GM19324 (cell line): ENCODE results near the gene GPC5.
"Not testable (repeated sequence)": the region's sequence is repeated elsewhere in the genome, so short reads cannot be mapped to it uniquely, and the experiment has no call there.

ENCODE experiments used
- ATAC-seq: cut with Tn5 transposase; IDR thresholded peaks from one replicate; pipeline ENCODE4 v1.9.1; 2021; ENCODE audit warnings: mild to moderate bottlenecking, moderate library complexity; ENCODE audit not compliant: unreplicated experiment, low FRiP score

GPC5 gene

GRCh38 chr13:91813253-91813652, 414.8 kb downstream of the GPC5 start:
- no peak for ATAC-seq

- ATAC-seq: no peak
These were observed 417.9 kb downstream of the GPC5 start for GRCh38 chr13:91816263-91816807.

GRCh38 chr13:91817250-91817649, 418.8 kb downstream of the GPC5 start:
- ATAC-seq: no peak

- no peak for ATAC-seq
These were observed 426.0 kb downstream of the GPC5 start for GRCh38 chr13:91824416-91824815.

GRCh38 chr13:91825516-91825915, 427.1 kb downstream of the GPC5 start:
- ATAC-seq: no peak

GRCh38 chr13:91836553-91836952, 438.1 kb downstream of the GPC5 start:
- ATAC-seq: no peak

GRCh38 chr13:91845612-91846011, 447.2 kb downstream of the GPC5 start:
- no peak for ATAC-seq

- no peak for ATAC-seq
These were observed 465.3 kb downstream of the GPC5 start for GRCh38 chr13:91863699-91864098.

- no peak for ATAC-seq
These were observed 469.9 kb downstream of the GPC5 start for GRCh38 chr13:91868351-91868750.

GRCh38 chr13:91878491-91878890, 480.1 kb downstream of the GPC5 start:
- ATAC-seq: no peak

- no peak for ATAC-seq
These were observed 480.9 kb downstream of the GPC5 start for GRCh38 chr13:91879360-91879759.

GRCh38 chr13:91882918-91883317, 484.5 kb downstream of the GPC5 start:
- no peak for ATAC-seq

- ATAC-seq: no peak
These were observed 491.2 kb downstream of the GPC5 start for GRCh38 chr13:91889641-91890040.

- no peak for ATAC-seq
These were observed 492.7 kb downstream of the GPC5 start for GRCh38 chr13:91891141-91891540.

- no peak for ATAC-seq
These were observed 494.6 kb downstream of the GPC5 start for GRCh38 chr13:91893040-91893439.

GRCh38 chr13:91894316-91894715, 495.9 kb downstream of the GPC5 start:
- no peak for ATAC-seq

GRCh38 chr13:91896547-91896946, 498.1 kb downstream of the GPC5 start:
- no peak for ATAC-seq

GRCh38 chr13:91898986-91899385, 500.6 kb downstream of the GPC5 start:
- ATAC-seq: not testable (repeated sequence)

GRCh38 chr13:91902291-91902690, 503.9 kb downstream of the GPC5 start:
- no peak for ATAC-seq

GRCh38 chr13:91904005-91904404, 505.6 kb downstream of the GPC5 start:
- ATAC-seq: peak; percentile 57

GRCh38 chr13:91904597-91904996, 506.2 kb downstream of the GPC5 start:
- no peak for ATAC-seq

- ATAC-seq: no peak
These were observed 509.0 kb downstream of the GPC5 start for GRCh38 chr13:91907398-91907797.

GRCh38 chr13:91909617-91910016, 511.2 kb downstream of the GPC5 start:
- ATAC-seq: no peak
